ENCODE data around the gene PDZD4. TPM values are rescaled to one million over a fixed set of nuclear protein-coding genes. Genes with fewer than 3 reads are reported as not detected.
A peak's percentile ranks its signal among the peaks of the same experiment; 100 is the strongest.

PDZD4 gene
- total and polyA plus RNA-seq, 9 of the 15 experiments (the other 6 are each of a cell fraction or from before 2014, with no cell fraction given), result 0.05 to 0.38 (median 0.07) TPM; not detected in 5

GRCh38 chrX:153794018-153794896, 36.1 kb downstream of the PDZD4 start, which contains the start of the genes IDH3G and SSR4 (continued):
- TF ChIP-seq MGA (IDR thresholded peaks at IDR 0.05) (peak; percentile 91), ZNF3 (CRISPR knock-in tag; IDR thresholded peaks at IDR 0.05) (no peak), XRCC5 (IDR thresholded peaks at IDR 0.05; ENCODE audit: low read depth, low read length) (no peak), NFYB (IDR thresholded peaks at IDR 0.05; ENCODE audit: extremely low read depth, insufficient read length) (peak; percentile 80), POLR2H (tag; IDR thresholded peaks at IDR 0.05; ENCODE audit: low read depth) (peak; percentile 60), ZNF551 (CRISPR knock-in tag; IDR thresholded peaks at IDR 0.05) (no peak), KDM5B (IDR thresholded peaks at IDR 0.05; ENCODE audit: insufficient replicate concordance, low read depth, low read length) (peak; percentile 73), CUX1 (CRISPR knock-in tag; IDR thresholded peaks at IDR 0.05) (no peak), TGIF2 (CRISPR knock-in tag; IDR thresholded peaks at IDR 0.05) (no peak)

Data from K562 (cell line).